ENCODE results near the gene IL21. TPM values are rescaled to one million over a fixed set of nuclear protein-coding genes. Genes with fewer than 3 reads are reported as not detected.

The IL21 gene
- total RNA-seq, 1 experiment from 2014 or later, result not detected

DNA sequence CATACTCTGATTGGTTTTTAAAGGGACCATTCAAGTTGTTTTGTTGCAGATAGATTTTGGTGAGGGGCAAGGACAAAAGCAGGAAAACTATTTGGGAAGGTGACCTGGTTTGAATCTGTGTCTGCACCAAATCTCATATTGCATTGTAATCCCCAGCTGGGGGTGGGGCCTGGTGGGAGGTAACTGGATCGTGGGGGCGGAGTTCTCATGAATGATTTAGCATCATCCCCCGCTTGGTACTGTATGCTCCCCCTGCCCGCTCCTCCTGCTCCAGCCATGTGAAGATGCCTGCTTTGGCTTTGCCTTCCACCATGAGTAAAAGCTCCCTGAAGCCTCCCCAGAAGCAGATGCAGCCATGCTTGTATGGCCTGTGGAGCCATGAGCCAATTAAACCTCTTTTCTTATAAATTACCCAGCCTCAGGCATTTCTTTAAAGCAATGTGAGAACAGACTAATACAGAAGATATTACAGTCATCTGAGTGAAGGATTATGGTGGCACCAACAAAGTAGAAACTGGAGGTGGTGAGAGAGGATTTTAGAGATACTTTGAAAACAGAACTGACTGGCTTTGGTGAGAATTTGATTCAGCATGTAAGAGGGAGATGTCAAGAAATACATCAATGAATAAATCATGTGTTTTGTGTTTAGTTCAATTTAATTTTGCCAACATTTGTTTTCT lies 14.4 kb downstream of the IL21 start:
- Mint-ChIP-seq H3K4me1 (ENCODE audit: low read depth, unreplicated experiment) (peaks cover 11% of the 10 kb centered on the region), H3K27me3 (ENCODE audit: insufficient read depth, unreplicated experiment) (peaks cover 2% of the 10 kb centered on the region), H3K9me3 (ENCODE audit: unreplicated experiment) (peaks cover 10% of the 10 kb centered on the region), H3K36me3 (ENCODE audit: insufficient read depth, unreplicated experiment) (no peaks in the 10 kb centered on the region), H3K4me3 (ENCODE audit: unreplicated experiment) (no peak overlapping the region), H3K27ac (ENCODE audit: unreplicated experiment) (no peak overlapping the region)
- H3K36me3 ChIP-seq (ENCODE audit: control insufficient read depth, insufficient read depth, low read length), result no peaks in the 10 kb centered on the region
- H3K4me3 ChIP-seq (ENCODE audit: low read depth, low read length), result no peak overlapping the region
- ChIA-PET POLR2A (no interaction called here), CTCF (no interaction called here)
- DNase-seq, result no peak
- BruUV-seq (replicated peaks), result no TSS peak
- no peaks in the 10 kb centered on the region for H3K9me3 ChIP-seq
- H3K4me1 ChIP-seq, result peaks cover 11% of the 10 kb centered on the region; the same call in 1 of the 2 replicates
- H3K27me3 ChIP-seq (replicated peaks; ENCODE audit: control insufficient read depth, insufficient read depth, low read length), result no peaks in the 10 kb centered on the region
- intact Hi-C loops (cut with micrococcal nuclease; ENCODE audit: unreplicated experiment), result no loop called here
- TF ChIP-seq, protein P1, sequence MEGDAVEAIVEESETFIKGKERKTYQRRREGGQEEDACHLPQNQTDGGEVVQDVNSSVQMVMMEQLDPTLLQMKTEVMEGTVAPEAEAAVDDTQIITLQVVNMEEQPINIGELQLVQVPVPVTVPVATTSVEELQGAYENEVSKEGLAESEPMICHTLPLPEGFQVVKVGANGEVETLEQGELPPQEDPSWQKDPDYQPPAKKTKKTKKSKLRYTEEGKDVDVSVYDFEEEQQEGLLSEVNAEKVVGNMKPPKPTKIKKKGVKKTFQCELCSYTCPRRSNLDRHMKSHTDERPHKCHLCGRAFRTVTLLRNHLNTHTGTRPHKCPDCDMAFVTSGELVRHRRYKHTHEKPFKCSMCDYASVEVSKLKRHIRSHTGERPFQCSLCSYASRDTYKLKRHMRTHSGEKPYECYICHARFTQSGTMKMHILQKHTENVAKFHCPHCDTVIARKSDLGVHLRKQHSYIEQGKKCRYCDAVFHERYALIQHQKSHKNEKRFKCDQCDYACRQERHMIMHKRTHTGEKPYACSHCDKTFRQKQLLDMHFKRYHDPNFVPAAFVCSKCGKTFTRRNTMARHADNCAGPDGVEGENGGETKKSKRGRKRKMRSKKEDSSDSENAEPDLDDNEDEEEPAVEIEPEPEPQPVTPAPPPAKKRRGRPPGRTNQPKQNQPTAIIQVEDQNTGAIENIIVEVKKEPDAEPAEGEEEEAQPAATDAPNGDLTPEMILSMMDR (IDR thresholded peaks at IDR 0.05; ENCODE audit: insufficient read depth in 1 of 2, low read depth in 1 of 2, low read length in 1 of 2, severe bottlenecking in 1 of 2, unreplicated experiment in 1 of 2), result no peak

DNA sequence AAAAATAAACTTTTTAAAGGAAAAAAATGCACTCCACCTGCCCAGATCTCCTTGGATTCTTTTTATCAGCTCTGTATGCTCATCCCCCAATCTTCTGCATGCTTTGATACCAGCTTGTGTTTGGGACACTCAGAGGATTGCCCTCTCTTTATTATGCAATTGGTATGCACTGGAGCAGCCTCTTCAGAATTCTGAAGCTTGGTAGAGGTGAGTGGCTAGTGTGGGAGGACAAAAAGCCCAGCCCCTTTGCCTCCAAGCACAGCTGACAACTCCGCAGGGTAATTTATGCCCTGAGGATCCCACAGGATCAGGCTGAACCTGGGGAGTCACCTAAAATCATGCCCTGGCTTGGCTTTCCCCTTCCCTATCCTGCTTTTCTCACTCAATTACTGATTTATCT lies 16.7 kb downstream of the IL21 start:
- H3K9me3 ChIP-seq, result no peaks in the 10 kb centered on the region
- H3K36me3 ChIP-seq (ENCODE audit: control insufficient read depth, insufficient read depth, low read length), result no peaks in the 10 kb centered on the region
- ChIA-PET CTCF (interaction anchor here (0.7 to 3.7 kb wide), 2 partner anchors 111 to 113 kb away, joined by 3 to 29 read pairs; no protein-coding TSS in a partner anchor), POLR2A (no interaction called here)
- BruUV-seq (replicated peaks), result no TSS peak
- H3K27me3 ChIP-seq (replicated peaks; ENCODE audit: control insufficient read depth, insufficient read depth, low read length), result no peaks in the 10 kb centered on the region
- intact Hi-C loops (cut with micrococcal nuclease; ENCODE audit: unreplicated experiment), result loop anchor here (5.0 kb wide), 2 partner anchors 48 to 128 kb away; partner anchors contain the start of gene BBS12
- H3K27me3 Mint-ChIP-seq (ENCODE audit: insufficient read depth, unreplicated experiment), result peaks cover 16% of the 10 kb centered on the region
- TF ChIP-seq, protein P1 (IDR thresholded peaks at IDR 0.05; ENCODE audit: insufficient read depth in 1 of 2, low read depth in 1 of 2, low read length in 1 of 2, severe bottlenecking in 1 of 2, unreplicated experiment in 1 of 2), result no peak
- H3K36me3 Mint-ChIP-seq (ENCODE audit: insufficient read depth, unreplicated experiment), result no peaks in the 10 kb centered on the region
- H3K9me3 Mint-ChIP-seq (ENCODE audit: unreplicated experiment), result peaks cover 10% of the 10 kb centered on the region
- no peak overlapping the region for H3K27ac Mint-ChIP-seq (ENCODE audit: unreplicated experiment)
- H3K4me1 Mint-ChIP-seq (ENCODE audit: low read depth, unreplicated experiment), result peaks cover 11% of the 10 kb centered on the region
- no peak overlapping the region for H3K4me3 ChIP-seq (ENCODE audit: low read depth, low read length)
- H3K4me1 ChIP-seq, result peaks cover 11% of the 10 kb centered on the region; the same call in 1 of the 2 replicates
- DNase-seq, result no peak
- no peak overlapping the region for H3K4me3 Mint-ChIP-seq (ENCODE audit: unreplicated experiment)

DNA sequence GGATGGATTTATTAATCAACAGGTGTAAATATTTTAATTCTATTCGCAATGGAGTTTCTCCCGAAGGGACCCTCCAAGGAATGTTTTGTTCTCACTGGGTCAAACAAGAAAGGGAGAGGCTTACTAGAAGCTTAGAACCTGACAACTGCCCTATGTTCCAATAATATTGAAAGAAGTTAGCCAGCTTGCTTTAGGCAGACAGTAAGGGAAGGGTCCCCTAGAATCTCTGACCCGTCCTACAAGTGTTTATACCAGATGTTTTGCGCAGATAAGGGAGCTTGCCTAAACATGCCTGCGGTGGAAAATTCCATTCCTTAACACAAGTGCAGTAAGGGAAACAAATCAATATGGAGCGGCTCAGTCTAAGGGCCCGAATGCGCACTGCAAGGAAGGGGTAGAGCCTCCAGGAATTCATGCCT lies 17.7 kb downstream of the IL21 start:
- intact Hi-C loops (cut with micrococcal nuclease; ENCODE audit: unreplicated experiment), result loop anchor here (2.0 to 5.0 kb wide), 3 partner anchors 49 to 328 kb away; partner anchors contain the start of gene BBS12
- ChIA-PET CTCF (interaction anchor here (0.6 to 3.7 kb wide), 6 partner anchors 112 to 311 kb away, joined by 3 to 29 read pairs (median 4); no protein-coding TSS in a partner anchor), POLR2A (no interaction called here)
- DNase-seq, result no peak
- H3K9me3 Mint-ChIP-seq (ENCODE audit: unreplicated experiment), result peaks cover 10% of the 10 kb centered on the region
- Histone ChIP-seq H3K9me3 (no peaks in the 10 kb centered on the region), H3K36me3 (ENCODE audit: control insufficient read depth, insufficient read depth, low read length) (no peaks in the 10 kb centered on the region), H3K4me3 (ENCODE audit: low read depth, low read length) (no peak overlapping the region), H3K4me1 (peaks cover 11% of the 10 kb centered on the region; the same call in 1 of the 2 replicates), H3K27me3 (replicated peaks; ENCODE audit: control insufficient read depth, insufficient read depth, low read length) (no peaks in the 10 kb centered on the region)
- TF ChIP-seq, protein P1 (IDR thresholded peaks at IDR 0.05; ENCODE audit: insufficient read depth in 1 of 2, low read depth in 1 of 2, low read length in 1 of 2, severe bottlenecking in 1 of 2, unreplicated experiment in 1 of 2), result no peak
- H3K4me3 Mint-ChIP-seq (ENCODE audit: unreplicated experiment), result no peak overlapping the region
- no peak overlapping the region for H3K27ac Mint-ChIP-seq (ENCODE audit: unreplicated experiment)
- no peaks in the 10 kb centered on the region for H3K36me3 Mint-ChIP-seq (ENCODE audit: insufficient read depth, unreplicated experiment)
- peaks cover 11% of the 10 kb centered on the region for H3K4me1 Mint-ChIP-seq (ENCODE audit: low read depth, unreplicated experiment)
- no TSS peak for BruUV-seq (replicated peaks)
- peaks cover 17% of the 10 kb centered on the region for H3K27me3 Mint-ChIP-seq (ENCODE audit: insufficient read depth, unreplicated experiment)

Data from Caco-2 (cell line).